HG03159 (cell line): ENCODE measurements around the gene NHLH1.

ENCODE experiments used
- ATAC-seq: cut with Tn5 transposase; IDR thresholded peaks from one replicate; pipeline ENCODE4 v1.9.1; 2021; ENCODE audit warnings: mild to moderate bottlenecking, moderate library complexity; ENCODE audit not compliant: unreplicated experiment

Gene NHLH1

GRCh38 chr1:160366731-160367515, at the start of gene NHLH1:
NHLH1 (plus strand) TSS chr1:160367071; CDS start chr1:160370732, 3,661 bp downstream.
- ATAC-seq: no peak

- no peak for ATAC-seq
These were observed 44.0 kb upstream of the NHLH1 start for GRCh38 chr1:160322831-160323230.

- no peak for ATAC-seq
These were observed 41.6 kb upstream of the NHLH1 start for GRCh38 chr1:160325252-160325651.

DNA sequence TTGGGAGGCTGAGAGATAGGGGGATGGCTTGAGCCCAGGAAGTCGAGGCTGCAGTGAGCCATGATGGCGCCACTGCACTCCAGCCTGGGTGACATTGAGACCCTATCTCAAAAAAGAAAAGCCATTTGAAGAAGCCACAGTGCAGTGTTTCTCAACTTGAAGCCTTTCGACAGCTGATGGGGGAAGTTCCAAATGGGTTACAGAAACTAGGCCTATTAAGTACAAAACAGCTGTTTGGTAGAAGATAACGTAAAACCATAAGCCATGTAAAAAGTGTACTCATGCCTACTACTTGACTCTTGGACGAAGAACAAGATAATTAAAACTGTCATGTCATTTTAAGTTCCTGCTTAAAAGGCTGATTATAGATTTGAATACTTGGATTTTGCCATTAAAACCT, 40.5 kb upstream of the NHLH1 start:
- ATAC-seq: no peak

DNA sequence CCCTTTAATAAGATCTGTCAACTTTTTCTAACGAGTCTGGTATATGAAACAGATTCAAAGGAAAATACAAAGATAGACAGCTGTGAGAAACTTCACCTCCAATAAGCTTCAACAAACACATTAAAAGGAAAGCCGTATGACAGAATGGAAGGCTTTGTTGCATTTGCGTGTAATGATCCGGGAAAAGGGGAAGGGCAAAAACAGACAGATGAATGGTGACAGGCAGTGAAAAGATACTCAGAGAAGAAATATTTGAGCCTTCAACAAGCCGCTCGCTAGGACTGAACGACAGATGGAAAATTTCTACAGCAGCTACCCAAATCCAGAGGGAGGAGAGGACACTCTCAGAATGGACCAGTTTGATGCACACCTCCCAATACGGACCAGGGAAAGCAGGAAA, 38.7 kb upstream of the NHLH1 start:
- ATAC-seq: no peak

DNA sequence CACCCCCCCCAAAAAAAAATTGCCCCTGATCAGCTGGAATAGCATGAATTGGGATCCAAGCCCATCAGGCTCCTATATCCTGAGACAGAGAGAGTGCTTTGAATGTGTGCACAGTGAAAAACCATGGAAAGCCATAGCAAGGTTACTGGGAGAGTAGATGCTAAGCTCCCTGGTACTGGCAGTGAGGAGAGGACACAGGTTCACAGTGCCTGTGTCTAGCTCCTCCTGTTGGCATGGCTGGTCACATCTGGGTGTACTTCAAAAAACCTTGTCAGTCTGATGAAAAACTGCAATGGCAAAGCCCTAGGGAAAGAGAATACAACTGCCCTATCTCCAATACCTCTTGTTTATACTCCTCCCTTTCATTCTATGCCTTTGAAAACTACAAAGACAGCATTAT, 36.8 kb upstream of the NHLH1 start:
- no peak for ATAC-seq

- ATAC-seq: no peak
These were observed 34.4 kb upstream of the NHLH1 start for GRCh38 chr1:160332516-160332915.

DNA sequence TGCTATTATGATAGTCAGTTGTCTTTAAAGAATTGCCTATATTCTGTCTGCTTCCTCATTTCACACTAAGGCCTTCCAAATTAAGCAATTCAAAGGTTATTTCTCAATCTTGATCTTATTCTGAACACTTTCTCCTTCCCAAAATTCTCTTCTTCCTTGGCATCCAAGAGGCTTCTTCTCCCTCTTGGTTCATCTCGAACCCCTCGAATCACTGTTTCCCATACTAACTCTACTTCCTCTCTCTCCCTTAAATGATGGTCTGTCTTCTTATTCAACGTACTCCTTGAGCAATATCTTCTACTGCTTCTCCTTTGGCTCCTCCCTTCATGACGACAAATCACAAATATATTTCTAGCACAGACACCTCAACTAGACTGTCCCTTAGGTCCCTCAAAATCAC, 28.3 kb upstream of the NHLH1 start:
- ATAC-seq: no peak

GRCh38 chr1:160340146-160340545, 26.7 kb upstream of the NHLH1 start:
- no peak for ATAC-seq

DNA sequence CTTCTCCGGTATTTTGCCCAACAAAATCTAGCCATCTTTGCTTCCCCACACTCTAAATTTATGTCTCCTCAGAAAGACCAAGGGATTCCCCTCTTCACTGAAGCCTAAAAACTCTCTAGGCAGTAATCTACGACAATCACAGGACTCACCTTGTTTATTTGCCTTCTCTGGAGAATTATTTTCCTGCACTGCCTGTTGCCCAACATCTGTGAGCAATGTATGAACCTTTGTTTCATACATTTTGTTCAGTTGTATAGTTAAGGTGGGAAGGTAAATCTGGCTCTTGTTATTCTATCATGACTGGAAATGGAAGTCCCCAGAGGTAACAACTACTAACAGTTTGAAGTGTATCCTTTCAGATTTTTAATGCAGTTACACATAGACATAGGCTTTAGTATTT, 26.0 kb upstream of the NHLH1 start:
- ATAC-seq: no peak

- ATAC-seq: no peak
These were observed 24.3 kb upstream of the NHLH1 start for GRCh38 chr1:160342526-160342925.

- ATAC-seq: peak; percentile 95
These were observed 23.7 kb upstream of the NHLH1 start, which contains the start of the genes COPA and NCSTN for GRCh38 chr1:160342953-160343869. COPA (minus strand) TSS chr1:160343250; CDS start chr1:160343170, 80 bp downstream. NCSTN (plus strand) TSS chr1:160343383; CDS start chr1:160343397, 14 bp downstream.

DNA sequence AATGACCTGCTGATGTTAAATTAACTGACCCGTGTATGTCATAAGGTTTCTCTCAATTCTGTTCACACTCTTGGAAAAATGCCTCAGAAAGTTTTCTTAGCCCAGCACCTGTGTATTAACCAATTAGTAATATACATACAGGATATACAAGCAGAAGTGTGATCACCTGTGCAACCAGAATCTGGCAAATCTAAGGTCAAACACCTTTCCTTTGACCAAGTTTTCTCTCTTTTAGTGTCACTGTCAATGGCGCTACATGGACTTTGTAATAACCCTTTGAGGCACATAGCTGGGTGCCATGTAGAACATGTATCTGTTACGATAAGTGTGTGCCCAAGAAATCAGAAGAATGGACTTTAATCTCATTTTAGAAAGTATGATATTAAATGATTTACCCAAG, 22.6 kb upstream of the NHLH1 start:
- ATAC-seq: no peak

DNA sequence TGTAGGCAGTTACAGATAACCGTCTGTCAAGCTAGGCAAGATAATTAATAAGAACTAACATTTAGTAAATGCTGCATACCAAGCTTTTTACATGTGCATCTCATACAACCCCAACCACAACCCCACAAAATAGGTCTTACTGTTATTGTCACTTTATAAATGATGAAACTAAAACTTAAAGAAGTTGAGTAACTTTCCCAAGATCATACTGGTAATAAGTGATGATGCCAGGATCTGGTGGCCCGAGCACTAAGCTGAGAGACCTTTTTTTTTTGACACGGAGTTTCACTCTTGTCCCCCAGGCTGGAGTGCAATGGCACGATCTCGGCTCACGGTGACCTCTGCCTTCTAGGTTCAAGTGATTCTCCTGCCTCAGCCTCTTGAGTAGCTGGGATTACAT, 21.9 kb upstream of the NHLH1 start:
- no peak for ATAC-seq

DNA sequence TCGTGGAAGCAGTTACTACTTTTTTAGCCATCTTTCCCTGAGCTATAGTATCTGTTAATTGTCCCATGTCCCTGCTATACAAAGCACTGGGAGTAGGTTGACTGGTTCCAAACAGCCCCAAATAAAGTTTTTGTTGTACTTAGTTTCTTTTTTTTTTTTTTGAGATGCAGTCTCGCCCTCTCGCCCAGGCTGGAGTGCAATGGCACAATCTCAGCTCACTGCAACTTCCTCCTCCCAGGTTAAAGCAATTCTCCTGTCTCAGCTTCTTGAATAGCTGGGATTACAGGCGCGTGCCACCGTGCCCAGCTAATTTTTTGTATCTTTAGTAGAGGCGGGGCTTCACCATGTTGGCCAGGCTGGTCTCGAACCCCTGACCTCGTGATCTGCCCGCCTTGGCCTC, 20.4 kb upstream of the NHLH1 start:
- no peak for ATAC-seq

GRCh38 chr1:160346958-160347357, 19.9 kb upstream of the NHLH1 start:
- ATAC-seq: no peak

DNA sequence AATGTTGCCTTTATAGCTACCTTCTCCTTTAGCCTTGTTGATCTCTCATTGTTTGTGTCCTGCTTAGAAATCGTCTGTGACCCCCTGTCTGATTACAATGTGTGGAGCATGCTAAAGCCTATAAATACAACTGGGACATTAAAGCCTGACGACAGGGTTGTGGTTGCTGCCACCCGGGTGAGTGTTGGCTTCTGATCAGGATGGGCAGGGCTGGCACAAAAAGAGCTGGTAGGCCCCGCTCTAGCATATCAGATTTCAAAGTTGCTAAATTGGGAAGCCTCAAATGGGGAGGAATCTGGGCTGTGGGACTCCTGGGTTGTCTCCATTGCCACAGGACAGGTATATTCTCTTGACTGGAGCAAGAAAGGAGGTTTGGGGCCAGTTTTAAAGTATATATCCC, 15.2 kb upstream of the NHLH1 start:
- no peak for ATAC-seq

DNA sequence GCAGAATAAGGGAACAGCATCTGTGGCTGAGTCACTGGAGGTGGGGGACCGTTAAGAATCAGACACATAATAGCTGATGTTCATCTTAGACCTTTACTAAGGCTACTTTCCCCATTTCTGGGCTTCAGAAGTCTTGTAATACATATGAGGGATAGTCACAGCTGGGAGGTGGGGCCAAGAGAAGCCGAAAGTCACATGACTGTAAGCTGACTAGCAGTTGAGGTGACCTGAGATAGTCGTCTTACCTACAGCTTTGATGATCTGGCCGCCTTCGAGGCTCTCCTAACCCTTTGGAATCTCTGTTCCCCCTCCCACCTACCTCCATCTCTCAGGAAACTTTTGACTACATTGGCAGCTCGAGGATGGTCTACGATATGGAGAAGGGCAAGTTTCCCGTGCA, 14.3 kb upstream of the NHLH1 start:
- ATAC-seq: no peak

GRCh38 chr1:160353223-160353622, 13.6 kb upstream of the NHLH1 start:
- ATAC-seq: no peak

- ATAC-seq: no peak
These were observed 12.4 kb upstream of the NHLH1 start for GRCh38 chr1:160354388-160354985.

- no peak for ATAC-seq
These were observed 9.4 kb upstream of the NHLH1 start for GRCh38 chr1:160357286-160358002.
